ENCODE results near the gene WASHC1. TPM values are rescaled to one million over a fixed set of nuclear protein-coding genes. Genes with fewer than 3 reads are reported as not detected.
"Not testable (repeated sequence)": the region's sequence is repeated elsewhere in the genome, so short reads cannot be mapped to it uniquely, and the experiment has no call there.

Gene WASHC1, protein sequence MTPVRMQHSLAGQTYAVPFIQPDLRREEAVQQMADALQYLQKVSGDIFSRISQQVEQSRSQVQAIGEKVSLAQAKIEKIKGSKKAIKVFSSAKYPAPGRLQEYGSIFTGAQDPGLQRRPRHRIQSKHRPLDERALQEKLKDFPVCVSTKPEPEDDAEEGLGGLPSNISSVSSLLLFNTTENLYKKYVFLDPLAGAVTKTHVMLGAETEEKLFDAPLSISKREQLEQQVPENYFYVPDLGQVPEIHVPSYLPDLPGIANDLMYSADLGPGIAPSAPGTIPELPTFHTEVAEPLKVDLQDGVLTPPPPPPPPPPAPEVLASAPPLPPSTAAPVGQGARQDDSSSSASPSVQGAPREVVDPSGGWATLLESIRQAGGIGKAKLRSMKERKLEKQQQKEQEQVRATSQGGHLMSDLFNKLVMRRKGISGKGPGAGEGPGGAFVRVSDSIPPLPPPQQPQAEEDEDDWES
- polyA plus RNA-seq, result 10 to 100 TPM; 10.9 to 15.4 (median 12.3) TPM

DNA sequence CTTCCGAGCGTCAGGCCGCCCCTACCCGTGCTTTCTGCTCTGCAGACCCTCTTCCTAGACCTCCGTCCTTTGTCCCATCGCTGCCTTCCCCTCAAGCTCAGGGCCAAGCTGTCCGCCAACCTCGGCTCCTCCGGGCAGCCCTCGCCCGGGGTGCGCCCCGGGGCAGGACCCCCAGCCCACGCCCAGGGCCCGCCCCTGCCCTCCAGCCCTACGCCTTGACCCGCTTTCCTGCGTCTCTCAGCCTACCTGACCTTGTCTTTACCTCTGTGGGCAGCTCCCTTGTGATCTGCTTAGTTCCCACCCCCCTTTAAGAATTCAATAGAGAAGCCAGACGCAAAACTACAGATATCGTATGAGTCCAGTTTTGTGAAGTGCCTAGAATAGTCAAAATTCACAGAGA lies at the start of gene WASHC1:
WASHC1 (minus strand) TSS at position 101 of the 400 bp plus-strand sequence. CDS start 4,457 bp downstream, outside the sequence.
- 0% methylated on average over 3 of the region's 20 CpGs; no CpG with 5 or more reads in 2 of the 3 donors for WGBS, 3 donors
- H3K27ac ChIP-seq (ENCODE audit: low read depth, low read length), result not testable (repeated sequence)

DNA sequence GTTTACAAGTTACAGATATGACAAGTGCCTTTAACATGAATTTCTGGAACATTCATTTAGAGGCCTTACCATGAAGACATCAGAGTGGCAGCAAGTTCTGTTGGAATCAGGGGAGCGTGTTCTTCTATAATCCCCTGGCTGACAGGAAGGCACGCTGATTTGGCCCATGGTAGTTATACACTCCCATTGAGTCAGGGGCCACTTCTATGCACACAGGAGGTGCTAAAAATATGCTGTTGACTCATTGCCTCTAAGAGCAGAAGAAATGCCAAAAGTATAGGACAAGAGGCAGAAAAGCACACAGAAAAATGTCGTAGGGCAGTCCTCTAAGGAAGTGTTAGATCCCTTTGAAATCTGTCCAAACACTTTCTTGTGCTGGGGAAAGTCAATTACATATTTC lies 49.1 kb upstream of the WASHC1 start:
- 58 to 73% (median 65%) methylated on average over 3 of the region's 3 CpGs for WGBS, 3 donors
- not testable (repeated sequence) for H3K27ac ChIP-seq (ENCODE audit: low read depth, low read length)

DNA sequence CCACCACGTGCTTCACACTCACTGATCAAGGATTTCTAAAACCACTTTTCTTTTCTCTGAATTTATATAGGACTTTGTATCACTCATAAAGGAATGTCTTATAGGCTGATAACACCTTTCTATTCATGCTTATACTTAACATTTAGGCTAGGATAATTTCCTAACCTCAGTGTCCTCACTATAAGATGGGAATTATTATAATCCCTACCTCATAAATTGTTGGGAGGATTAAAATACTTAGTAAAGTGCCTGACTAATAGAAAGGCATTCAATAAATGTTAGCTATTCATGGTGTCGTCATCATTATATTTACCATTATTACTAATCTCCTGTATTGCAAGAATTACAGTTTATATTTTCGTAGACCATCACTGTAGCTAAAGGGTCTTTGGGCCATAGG lies 47.1 kb upstream of the WASHC1 start:
- H3K27ac ChIP-seq (ENCODE audit: low read depth, low read length), result not testable (repeated sequence)
- 84 to 95% (median 91%) methylated on average over 3 of the region's 3 CpGs for WGBS, 3 donors

DNA sequence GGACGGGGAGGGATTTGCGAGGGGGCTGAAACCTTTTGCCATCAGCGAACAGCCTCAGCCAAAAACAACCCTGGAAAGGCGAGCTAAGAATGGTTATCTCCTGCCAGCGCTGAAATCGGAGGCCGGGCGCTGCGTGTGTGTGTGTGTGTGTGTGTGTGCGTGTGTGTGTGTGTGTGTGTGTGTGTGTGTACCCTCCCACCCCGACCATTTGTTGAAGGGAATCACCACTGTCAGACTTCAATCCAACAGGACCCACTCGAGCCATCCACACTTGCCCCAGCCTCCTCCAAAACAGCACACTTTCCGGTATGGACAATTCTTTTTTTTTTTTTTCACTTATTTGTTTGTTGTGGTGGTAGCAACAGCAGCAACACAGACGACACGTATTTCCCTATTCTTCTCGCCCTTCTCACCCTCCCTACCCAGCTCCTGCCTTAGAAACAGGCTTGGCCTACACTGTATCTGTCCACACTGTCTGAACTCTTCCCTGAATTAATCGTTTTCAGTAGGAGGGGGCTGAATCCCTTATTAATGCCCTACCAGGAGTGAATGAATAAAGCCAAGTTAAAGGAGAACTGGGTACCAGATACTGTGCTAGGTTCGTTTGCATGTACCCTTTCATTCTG lies 44.8 kb upstream of the WASHC1 start:
- 10 to 24% (median 18%) methylated on average over 13 to 17 of the region's 18 CpGs for WGBS, 3 donors
- H3K27ac ChIP-seq (ENCODE audit: low read depth, low read length), result not testable (repeated sequence)

DNA sequence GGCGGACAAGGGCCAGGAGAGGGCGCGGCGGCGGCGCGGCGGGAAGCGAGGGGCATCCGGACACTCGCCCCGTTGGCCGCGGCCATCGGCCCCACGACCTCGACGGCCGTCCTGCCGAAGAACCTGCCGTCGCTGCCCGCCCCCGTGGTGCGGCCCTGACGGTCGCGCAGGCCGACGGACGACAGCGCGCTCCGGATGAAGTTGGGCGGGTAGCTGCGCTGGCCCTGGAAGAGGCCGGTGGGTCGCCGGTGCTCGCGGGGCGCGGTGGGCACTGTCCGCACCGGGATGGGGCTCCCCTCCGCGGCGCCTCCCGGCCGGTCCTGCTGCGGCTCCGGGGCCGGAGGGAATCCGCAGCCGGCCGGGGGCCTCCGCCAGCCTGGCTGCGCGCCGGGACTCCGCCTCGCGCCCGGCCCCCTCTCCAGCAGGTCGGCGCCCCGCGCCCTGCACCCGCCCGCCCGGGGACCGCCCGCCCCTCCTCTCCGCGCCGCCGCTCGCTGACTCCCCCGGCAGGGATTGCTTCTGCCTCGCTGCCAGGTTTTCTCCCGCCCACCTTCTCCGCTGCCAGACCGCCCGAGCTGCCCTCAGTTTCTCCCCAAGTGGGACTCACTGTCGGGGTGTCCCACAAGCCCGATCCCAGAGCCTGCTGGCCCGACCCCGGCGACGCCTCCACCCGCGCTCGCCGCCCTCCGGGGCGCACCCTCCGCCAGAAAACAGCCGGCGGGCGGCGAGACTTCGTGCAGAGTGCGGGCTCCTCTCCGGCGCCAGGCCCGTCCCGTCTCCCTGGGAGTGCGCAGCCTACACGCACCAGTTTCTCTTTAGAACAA lies 44.0 kb upstream of the WASHC1 start:
- WGBS, 3 donors, result 1 to 2% (median 1%) methylated on average over 58 to 108 of the region's 109 CpGs
- not testable (repeated sequence) for H3K27ac ChIP-seq (ENCODE audit: low read depth, low read length)

DNA sequence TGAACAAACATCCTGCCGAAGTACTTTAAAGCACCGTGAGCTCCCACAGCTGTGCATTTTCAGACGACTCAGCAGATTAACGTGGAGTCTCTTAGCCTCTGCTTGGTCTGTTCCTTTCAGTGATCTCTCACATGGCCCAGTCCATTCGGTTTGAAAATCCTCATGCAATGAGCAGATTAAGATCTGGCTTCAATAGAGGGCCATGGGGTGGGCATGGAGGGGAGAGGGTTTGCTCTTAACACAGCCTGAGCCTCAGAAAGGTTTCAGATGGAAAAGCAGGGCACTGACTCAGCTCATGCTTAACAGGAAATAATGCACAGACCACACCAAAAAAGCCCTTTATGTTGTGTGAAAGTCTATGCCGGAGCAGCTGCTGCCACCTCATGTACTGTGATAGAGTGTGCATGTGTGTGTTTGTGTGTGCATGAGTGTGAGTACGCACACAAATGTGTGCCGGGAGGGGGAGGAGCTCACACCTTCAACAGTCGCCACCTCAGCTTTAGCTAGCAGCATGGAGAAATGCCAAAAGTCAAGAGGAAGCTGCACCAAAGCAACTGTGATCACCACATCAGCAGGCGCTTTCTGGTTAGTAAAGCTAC lies 33.9 kb upstream of the WASHC1 start:
- 7 to 16% (median 10%) methylated on average over 8 to 10 of the region's 10 CpGs for WGBS, 3 donors
- H3K27ac ChIP-seq (ENCODE audit: low read depth, low read length), result not testable (repeated sequence)

DNA sequence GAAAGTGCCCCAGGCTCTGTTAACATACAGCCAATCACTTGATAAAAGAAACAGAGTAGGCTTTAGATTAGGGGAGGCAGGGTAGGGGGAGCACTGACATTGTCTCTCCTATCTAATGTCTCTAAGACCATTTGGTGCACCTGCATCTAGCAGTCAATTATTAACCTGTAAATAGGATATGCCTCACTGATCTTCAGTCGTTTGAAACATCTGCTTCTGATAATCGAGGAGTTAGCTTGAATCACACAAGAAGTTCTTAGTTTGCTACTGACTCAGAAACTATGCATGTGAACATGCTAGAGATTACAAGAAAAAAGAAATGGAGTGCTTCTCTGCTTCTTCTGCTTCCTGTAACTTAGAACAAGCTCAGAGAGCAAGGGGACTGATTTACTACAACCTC lies 23.4 kb upstream of the WASHC1 start:
- H3K27ac ChIP-seq (ENCODE audit: low read depth, low read length), result not testable (repeated sequence)
- 18 to 56% (median 37%) methylated on average over 2 of the region's 2 CpGs for WGBS, 3 donors

DNA sequence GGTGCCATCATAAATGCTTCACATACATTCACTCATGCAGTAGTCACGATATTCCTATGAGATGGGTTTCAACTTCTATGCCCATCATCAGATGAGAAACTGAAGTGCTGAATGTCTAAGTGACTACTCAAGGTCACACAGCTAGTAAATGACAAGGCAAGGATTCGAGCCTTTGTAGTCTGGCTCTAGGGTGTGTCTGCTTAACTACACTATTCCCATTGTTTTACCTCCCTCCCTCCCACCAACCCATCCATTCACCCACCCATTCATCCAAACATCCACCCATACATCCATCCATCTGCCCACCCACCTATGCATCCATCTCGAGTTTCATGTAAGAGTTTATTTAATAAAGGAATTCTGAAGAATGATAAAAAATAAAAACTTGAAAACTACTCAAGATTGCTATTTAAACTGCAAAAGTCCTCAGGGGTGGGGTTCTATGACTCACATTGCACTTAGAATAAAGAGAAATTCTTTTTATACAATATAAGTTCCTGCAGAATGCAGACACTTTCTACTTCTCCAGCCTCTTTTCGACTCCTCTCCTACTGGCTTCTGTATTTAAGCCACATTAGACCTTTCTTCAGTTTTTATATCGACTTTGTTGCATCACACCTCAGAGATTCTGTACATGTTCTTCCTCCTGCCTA lies 19.1 kb upstream of the WASHC1 start:
- H3K27ac ChIP-seq (ENCODE audit: low read depth, low read length), result not testable (repeated sequence)
- 59% methylated on average over 5 of the region's 5 CpGs for WGBS, 3 donors

DNA sequence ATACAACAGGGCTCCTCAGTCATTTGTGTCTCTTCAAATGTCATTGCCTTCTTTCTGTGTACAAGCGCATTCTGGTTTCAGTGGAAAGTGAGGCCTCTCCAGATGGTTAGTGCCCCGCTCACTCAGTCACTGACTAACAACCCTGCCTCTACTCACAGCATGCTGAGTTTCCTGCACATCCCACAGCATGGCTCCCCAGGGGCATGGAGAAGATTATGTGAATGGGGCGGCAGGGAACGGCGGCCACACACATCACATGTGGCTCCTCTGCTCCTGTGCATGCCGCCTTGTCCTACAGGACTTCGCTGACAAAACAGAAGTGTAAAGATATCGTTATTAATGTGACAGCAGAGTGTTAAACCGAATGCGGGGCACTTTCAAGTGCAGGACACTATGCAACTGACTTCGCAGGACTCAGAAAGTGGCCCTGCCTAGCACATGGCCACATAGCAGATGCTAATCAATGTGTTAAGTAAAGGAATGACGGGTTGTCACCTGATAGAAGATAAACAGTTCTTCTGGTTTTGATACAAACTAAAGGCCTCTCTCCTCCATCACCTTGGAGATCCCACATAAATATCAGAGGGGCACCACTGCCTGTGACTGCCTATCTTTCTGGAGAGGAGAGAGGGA lies 17.5 kb upstream of the WASHC1 start:
- not testable (repeated sequence) for H3K27ac ChIP-seq (ENCODE audit: low read depth, low read length)
- WGBS, 3 donors, result 84 to 91% (median 90%) methylated on average over 8 to 10 of the region's 12 CpGs

DNA sequence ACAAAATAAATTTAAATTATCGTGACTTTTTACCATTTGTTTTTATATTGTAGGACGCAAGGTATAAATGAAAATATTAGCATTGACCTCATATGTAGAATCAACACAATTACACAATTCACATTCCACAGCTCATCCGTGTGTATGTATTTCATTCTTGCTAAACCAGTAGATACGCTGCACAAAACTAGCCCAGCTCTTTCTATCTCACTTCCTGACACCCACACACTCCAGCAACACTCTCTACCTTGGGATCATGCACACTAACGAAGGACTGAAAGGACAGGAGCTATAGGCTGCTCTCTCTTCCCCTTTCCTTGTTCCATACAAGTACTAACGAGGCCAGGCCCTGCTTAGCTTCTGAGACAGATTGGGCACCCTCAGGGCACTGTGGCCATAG lies 16.9 kb upstream of the WASHC1 start:
- WGBS, 3 donors, result 63 to 75% (median 65%) methylated on average over 6 of the region's 6 CpGs
- not testable (repeated sequence) for H3K27ac ChIP-seq (ENCODE audit: low read depth, low read length)

DNA sequence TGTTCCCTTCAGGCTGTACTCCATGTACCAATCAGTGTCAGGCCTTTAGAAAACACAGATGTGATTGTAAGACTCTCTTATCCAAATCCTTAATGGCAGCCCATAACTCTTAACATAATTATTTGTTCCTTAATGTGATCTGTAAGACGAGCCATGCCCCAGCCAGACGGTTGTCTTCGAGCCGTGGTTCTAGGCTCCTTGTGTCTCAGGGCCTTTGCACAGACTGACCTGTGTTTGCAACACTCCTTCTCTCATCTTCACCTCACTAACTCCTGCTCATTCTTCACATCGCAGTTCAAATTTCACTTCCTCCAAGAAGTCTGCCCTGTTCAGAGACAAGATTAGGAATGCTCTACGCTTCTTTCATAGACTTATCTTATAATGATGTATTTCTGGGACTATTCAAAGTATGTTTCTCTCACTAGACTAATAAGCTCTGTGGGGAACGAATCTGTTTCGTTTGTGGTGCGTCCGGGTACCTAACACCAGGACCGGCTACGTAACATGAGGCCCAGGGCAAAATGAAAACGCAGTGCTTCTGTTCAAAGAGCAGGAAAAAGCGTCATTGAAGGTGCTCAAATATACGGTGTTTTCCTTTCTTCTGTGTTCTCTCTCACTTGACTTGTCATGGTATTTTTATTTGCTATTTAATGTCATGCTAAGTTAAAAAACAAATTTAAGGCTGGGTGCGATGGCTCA lies 16.1 kb upstream of the WASHC1 start:
- H3K27ac ChIP-seq (ENCODE audit: low read depth, low read length), result not testable (repeated sequence)
- 89 to 93% (median 92%) methylated on average over 14 of the region's 16 CpGs for WGBS, 3 donors

DNA sequence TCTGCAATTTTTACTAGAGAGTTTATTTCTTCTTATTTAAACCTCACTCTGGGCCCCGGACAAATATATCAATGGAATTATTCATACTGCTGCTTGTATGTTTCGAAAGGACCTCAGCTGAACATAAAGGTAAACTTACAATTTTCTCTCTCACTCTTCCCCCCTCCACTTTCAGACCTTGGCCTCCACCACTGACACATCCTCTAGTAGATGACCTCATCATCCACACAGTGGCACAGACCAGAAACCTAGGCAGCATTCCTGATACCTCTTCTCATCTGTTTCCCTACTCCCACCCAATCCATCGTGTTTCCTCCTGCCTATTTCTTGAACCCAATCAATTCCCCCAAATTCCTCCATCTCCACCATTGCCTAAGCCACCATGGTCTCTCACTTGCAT lies 15.2 kb upstream of the WASHC1 start:
- not testable (repeated sequence) for H3K27ac ChIP-seq (ENCODE audit: low read depth, low read length)
- 83 to 85% (median 84%) methylated on average over 3 of the region's 3 CpGs for WGBS, 3 donors

DNA sequence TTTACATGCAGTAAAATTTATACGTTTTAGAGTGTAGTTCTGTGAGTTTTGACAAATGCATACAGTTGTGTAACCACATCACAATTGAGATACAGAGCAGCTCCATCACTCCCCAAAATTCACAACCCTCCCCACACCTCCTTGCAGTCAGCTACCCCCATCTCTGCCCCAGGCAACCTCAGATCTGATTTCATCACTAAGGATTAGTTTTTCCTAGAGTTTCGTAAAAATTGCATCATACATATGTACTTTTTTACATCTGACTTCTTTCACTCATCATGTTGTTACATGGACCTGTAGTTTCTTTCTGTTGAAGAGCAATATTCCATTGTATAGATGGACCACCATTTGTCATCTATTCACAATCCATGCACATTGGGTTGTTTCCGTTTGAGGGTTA lies 14.4 kb upstream of the WASHC1 start:
- WGBS, 3 donors, result 78 to 88% (median 79%) methylated on average over 3 of the region's 3 CpGs
- H3K27ac ChIP-seq (ENCODE audit: low read depth, low read length), result not testable (repeated sequence)

DNA sequence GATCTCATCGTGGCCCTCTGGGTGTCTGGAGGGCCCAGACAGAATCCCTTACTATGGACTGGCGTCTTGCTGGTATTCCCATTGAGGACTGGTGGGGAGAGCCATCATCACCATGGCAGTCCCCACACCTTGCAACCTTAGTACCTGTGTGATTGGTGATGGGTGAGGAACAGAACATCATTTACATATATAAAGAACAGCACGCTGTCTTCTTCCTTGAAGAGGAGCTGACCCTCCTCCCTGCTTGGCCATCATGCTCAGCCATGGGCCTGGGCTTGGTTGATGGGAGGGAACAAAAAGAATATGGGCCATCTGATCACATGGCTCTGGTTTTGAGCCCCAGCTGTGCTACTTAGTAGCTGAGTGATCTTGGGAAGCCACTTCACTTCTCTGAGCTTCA lies 13.9 kb upstream of the WASHC1 start:
- 58 to 90% (median 80%) methylated on average over 1 to 3 of the region's 3 CpGs for WGBS, 3 donors

DNA sequence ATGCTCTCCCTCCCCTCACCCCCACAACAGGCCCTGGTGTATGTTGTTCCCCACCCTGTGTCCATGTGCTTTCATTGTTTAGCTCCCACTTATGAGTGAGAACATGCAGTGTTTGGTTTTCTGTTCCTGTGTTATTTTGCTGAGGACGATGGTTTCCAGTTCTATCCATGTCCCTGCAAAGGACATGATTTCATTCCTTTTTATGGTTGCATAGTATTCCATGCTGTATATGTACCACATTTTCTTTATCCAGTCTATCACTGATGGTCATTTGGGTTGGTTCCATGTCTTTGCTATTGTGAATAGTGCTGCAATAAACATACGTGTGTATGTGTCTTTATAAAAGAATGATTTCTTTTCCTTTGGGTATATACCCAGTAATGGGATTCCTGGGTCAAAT lies 12.6 kb upstream of the WASHC1 start:
- 86 to 93% (median 93%) methylated on average over 2 of the region's 2 CpGs for WGBS, 3 donors

More for the DNA sequence above, 13.9 kb upstream of the WASHC1 start:
- not testable (repeated sequence) for H3K27ac ChIP-seq (ENCODE audit: low read depth, low read length)

DNA sequence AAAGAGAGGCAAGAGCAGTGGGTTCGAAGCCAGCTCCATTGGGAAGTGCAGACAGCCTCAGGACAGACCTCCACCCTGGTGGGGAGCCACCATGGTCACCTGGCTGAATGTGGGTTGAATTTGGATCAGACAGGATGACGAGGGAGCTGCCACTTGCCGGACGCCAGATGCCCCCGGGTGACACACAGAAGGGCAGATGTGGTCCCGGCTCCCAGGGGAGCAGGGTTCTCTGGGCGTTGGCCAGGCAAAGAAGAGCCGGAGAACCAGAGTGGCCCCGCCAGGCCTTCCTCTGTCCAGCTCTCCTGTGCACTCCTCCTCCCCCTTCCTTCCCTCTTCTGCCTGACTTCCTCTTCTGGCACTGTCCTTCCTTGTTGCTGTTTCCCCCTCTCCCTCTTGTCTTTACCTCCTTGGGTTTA lies 12.0 kb upstream of the WASHC1 start:
- not testable (repeated sequence) for H3K27ac ChIP-seq (ENCODE audit: low read depth, low read length)
- 66 to 73% (median 70%) methylated on average over 7 to 9 of the region's 9 CpGs for WGBS, 3 donors

More for the DNA sequence above, 12.6 kb upstream of the WASHC1 start:
- not testable (repeated sequence) for H3K27ac ChIP-seq (ENCODE audit: low read depth, low read length)

DNA sequence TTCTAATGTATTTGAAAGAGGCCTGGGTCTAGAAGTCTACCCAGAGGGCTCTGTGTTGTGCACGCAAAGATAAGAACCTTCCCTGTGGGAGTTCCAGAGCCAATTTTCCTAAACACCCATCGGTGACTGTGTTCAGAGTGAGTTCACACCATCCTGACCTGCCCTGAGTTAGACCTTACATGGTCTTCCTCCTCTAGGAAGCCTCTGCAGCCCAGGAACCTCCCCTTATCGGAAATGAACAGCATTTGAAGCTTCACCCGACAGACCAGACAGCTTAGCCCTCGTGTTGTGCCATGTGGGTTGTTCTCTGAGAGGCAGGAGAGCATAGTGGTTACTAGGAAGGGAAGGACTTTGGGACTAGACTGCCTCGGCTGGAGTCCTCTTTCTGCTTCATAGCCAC lies 3.1 kb upstream of the WASHC1 start:
- 46 to 70% (median 56%) methylated on average over 5 of the region's 6 CpGs for whole genome bisulfite sequencing, 3 donors
- H3K27ac ChIP-seq (ENCODE audit: low read depth, low read length), result not testable (repeated sequence)

Measured in adipose tissue (tissue), 3 donors.